ENCODE measurements around the gene LMOD3.

Gene LMOD3

DNA sequence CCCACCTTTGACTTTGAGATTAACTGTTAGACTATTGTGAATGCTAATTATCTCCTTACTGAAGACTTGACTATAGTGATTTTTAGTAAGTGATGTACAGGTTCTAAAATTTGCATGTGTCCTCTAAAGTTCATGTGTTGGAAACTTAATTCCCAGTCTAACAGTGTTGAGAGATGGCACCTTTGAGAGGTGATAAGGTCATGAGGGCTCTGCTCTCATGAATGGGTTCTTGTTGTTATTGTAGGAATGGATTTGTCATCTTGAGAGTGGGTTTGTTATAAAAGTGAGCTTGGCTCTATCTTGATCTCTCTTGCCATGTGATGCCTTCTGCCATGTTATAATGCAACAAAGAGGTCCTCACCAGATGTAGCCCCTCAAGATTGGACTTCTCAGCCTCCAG, 18.9 kb upstream of the LMOD3 start:
- Histone ChIP-seq H4K20me1 (ENCODE audit: low read depth, low read length) (no peaks in the 10 kb centered on the region), H3F3A (ENCODE audit: insufficient read depth) (no peaks in the 10 kb centered on the region), H3K36me3 (ENCODE audit: low read length) (no peaks in the 10 kb centered on the region), H3K79me2 (ENCODE audit: insufficient read depth, low read length) (no peaks in the 10 kb centered on the region), H3K4me2 (ENCODE audit: low read depth, low read length, poor library complexity, severe bottlenecking) (no peak overlapping the region), H3K4me3 (ENCODE audit: insufficient read depth, low read length, poor library complexity, severe bottlenecking) (no peak overlapping the region), H3K9ac (ENCODE audit: low read length) (no peak overlapping the region), H2AFZ (ENCODE audit: low read depth, low read length, severe bottlenecking) (no peak overlapping the region), H3K9me2 (replicated peaks; ENCODE audit: insufficient read depth, low read length) (no peaks in the 10 kb centered on the region), H3K9me3 (ENCODE audit: insufficient read depth, low read length) (no peaks in the 10 kb centered on the region), H3K27me3 (ENCODE audit: low read length) (no peaks in the 10 kb centered on the region), H3K27ac (ENCODE audit: low read depth, low read length) (no peak overlapping the region)
- TF ChIP-seq EZH2phosphoT487 (conservative IDR thresholded peaks at IDR 0.05; ENCODE audit: low read length), result no peak
- TF ChIP-seq, protein P1, sequence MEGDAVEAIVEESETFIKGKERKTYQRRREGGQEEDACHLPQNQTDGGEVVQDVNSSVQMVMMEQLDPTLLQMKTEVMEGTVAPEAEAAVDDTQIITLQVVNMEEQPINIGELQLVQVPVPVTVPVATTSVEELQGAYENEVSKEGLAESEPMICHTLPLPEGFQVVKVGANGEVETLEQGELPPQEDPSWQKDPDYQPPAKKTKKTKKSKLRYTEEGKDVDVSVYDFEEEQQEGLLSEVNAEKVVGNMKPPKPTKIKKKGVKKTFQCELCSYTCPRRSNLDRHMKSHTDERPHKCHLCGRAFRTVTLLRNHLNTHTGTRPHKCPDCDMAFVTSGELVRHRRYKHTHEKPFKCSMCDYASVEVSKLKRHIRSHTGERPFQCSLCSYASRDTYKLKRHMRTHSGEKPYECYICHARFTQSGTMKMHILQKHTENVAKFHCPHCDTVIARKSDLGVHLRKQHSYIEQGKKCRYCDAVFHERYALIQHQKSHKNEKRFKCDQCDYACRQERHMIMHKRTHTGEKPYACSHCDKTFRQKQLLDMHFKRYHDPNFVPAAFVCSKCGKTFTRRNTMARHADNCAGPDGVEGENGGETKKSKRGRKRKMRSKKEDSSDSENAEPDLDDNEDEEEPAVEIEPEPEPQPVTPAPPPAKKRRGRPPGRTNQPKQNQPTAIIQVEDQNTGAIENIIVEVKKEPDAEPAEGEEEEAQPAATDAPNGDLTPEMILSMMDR (IDR thresholded peaks at IDR 0.05; ENCODE audit: insufficient read depth, low read length, poor library complexity, severe bottlenecking), result no peak

DNA sequence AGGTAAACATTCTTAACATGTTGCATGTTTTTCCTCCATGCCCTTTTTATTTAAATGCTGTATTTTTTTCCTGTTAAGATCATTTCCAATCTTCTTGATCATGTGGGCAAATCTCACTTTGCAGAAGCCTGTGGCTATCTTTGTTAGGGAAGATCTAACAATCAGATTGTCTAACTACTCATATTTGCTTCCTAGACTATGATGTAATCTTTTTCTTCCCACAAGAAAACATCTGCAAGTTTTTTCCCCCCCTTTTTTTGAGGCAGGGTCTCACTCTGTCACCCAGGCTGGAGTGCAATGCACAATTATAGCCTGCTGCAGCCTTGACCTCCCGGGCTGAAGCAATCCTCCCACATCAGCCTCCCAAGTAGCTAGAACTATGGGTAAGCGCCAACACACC, 15.0 kb upstream of the LMOD3 start:
- Histone ChIP-seq H3K9ac (ENCODE audit: low read length) (no peak overlapping the region), H3K27ac (ENCODE audit: low read depth, low read length) (no peak overlapping the region), H3K9me2 (replicated peaks; ENCODE audit: insufficient read depth, low read length) (no peaks in the 10 kb centered on the region), H2AFZ (ENCODE audit: low read depth, low read length, severe bottlenecking) (no peak overlapping the region), H3K4me2 (ENCODE audit: low read depth, low read length, poor library complexity, severe bottlenecking) (no peak overlapping the region), H3K27me3 (ENCODE audit: low read length) (no peaks in the 10 kb centered on the region), H3K4me3 (ENCODE audit: insufficient read depth, low read length, poor library complexity, severe bottlenecking) (no peak overlapping the region), H3K36me3 (ENCODE audit: low read length) (no peaks in the 10 kb centered on the region), H3K9me3 (ENCODE audit: insufficient read depth, low read length) (no peaks in the 10 kb centered on the region), H3K79me2 (ENCODE audit: insufficient read depth, low read length) (no peaks in the 10 kb centered on the region), H4K20me1 (ENCODE audit: low read depth, low read length) (no peaks in the 10 kb centered on the region), H3F3A (ENCODE audit: insufficient read depth) (no peaks in the 10 kb centered on the region)
- TF ChIP-seq, protein P1 (IDR thresholded peaks at IDR 0.05; ENCODE audit: insufficient read depth, low read length, poor library complexity, severe bottlenecking), result no peak
- TF ChIP-seq EZH2phosphoT487 (conservative IDR thresholded peaks at IDR 0.05; ENCODE audit: low read length), result no peak

DNA sequence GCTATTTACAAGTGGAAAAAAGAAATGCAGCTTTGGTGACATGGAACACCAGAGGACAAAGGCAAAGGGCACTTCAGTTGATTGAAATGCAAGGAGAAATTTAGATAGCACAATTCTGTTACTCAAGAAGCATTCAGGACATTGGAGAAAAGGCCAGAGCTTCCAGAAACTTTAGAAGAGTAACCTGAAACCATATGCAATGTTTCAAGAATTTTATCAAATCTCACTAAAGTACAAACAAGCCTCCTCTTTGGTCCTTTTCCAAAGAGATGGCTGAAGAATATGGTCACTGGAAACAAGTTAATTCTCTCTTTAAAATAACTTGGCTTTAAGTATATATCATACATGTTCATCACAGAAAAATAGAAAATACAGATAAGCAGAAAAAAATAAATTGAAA, 14.6 kb upstream of the LMOD3 start:
- H3K27me3 ChIP-seq (ENCODE audit: low read length), result no peaks in the 10 kb centered on the region
- H3K9ac ChIP-seq (ENCODE audit: low read length), result no peak overlapping the region
- no peak overlapping the region for H3K27ac ChIP-seq (ENCODE audit: low read depth, low read length)
- no peaks in the 10 kb centered on the region for H4K20me1 ChIP-seq (ENCODE audit: low read depth, low read length)
- no peaks in the 10 kb centered on the region for H3K9me2 ChIP-seq (replicated peaks; ENCODE audit: insufficient read depth, low read length)
- H3K79me2 ChIP-seq (ENCODE audit: insufficient read depth, low read length), result no peaks in the 10 kb centered on the region
- H3K36me3 ChIP-seq (ENCODE audit: low read length), result no peaks in the 10 kb centered on the region
- no peak overlapping the region for H3K4me3 ChIP-seq (ENCODE audit: insufficient read depth, low read length, poor library complexity, severe bottlenecking)
- H3K4me2 ChIP-seq (ENCODE audit: low read depth, low read length, poor library complexity, severe bottlenecking), result no peak overlapping the region
- no peaks in the 10 kb centered on the region for H3K9me3 ChIP-seq (ENCODE audit: insufficient read depth, low read length)
- TF ChIP-seq, protein P1 (IDR thresholded peaks at IDR 0.05; ENCODE audit: insufficient read depth, low read length, poor library complexity, severe bottlenecking), result no peak
- no peak for TF ChIP-seq EZH2phosphoT487 (conservative IDR thresholded peaks at IDR 0.05; ENCODE audit: low read length)
- no peak overlapping the region for H2AFZ ChIP-seq (ENCODE audit: low read depth, low read length, severe bottlenecking)
- H3F3A ChIP-seq (ENCODE audit: insufficient read depth), result no peaks in the 10 kb centered on the region
